ENCODE results near the gene FYB1. TPM values are rescaled to one million over a fixed set of nuclear protein-coding genes. Genes with fewer than 3 reads are reported as not detected.

The FYB1 gene
- total RNA-seq, 1 experiment from 2014 or later: 1.1 TPM

DNA sequence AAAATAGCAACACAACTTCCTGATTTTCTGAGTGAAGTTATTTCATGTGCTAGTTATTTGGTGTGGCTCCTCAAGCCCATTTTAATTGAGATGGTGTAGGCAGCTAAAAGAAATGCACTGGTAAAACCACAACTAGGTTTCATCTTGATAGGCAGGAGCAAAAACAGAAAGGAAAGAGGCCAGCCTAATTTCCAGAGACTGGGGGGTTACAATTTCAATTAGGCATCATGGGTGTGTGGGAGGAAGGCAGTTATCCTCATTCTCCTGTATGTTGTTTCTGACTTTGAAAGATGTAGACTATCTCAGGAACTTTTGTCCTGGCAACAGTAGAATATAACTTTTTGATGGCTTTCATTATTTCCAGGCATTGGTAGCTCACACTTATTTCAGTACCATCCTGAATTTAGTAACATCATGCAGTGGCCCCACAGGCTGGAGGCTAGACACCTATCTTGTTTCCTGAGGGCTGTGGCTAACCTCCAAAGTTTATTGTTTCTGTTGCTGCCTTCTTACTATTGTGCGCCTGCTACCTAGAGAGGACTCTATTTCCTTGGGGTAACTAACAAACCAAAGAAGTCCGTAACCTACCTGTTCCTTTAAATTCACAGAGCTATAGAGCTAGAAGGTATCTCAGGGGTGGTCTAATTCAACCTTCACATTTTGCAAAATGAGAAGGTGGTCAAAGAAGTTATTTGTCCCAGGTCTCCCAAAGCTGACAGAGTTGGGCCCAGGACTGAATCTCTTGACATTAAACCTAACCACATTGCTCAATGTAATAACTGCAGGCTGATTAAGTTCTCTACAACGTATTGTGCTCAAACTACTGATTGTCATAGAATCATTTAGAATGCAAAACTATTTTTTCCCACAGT, 42.4 kb downstream of the FYB1 start:
- DNase-seq: no peak
- no peaks in the 10 kb centered on the region for H3K79me2 ChIP-seq (ENCODE audit: low read length)
- intact Hi-C loops (cut with micrococcal nuclease): no loop called here
- H3K9me3 ChIP-seq (ENCODE audit: low read length): no peaks in the 10 kb centered on the region
- H3K4me1 ChIP-seq (ENCODE audit: insufficient read depth, low read length): peaks cover 11% of the 10 kb centered on the region
- BruUV-seq (replicated peaks): no TSS peak
- no peak overlapping the region for H3K4me2 ChIP-seq (ENCODE audit: low read length)
- ATAC-seq: no peak
- no peaks in the 10 kb centered on the region for H3K36me3 ChIP-seq (ENCODE audit: low read depth, low read length)
- ChIA-PET CTCF (no interaction called here), POLR2A (ENCODE audit: unreplicated experiment) (no interaction called here)
- TF ChIP-seq EZH2phosphoT487 (IDR thresholded peaks at IDR 0.05; ENCODE audit: borderline replicate concordance, low read length) (no peak), EZH2 (IDR thresholded peaks at IDR 0.05; ENCODE audit: low read length, unreplicated experiment) (no peak)
- TF ChIP-seq, protein P1, sequence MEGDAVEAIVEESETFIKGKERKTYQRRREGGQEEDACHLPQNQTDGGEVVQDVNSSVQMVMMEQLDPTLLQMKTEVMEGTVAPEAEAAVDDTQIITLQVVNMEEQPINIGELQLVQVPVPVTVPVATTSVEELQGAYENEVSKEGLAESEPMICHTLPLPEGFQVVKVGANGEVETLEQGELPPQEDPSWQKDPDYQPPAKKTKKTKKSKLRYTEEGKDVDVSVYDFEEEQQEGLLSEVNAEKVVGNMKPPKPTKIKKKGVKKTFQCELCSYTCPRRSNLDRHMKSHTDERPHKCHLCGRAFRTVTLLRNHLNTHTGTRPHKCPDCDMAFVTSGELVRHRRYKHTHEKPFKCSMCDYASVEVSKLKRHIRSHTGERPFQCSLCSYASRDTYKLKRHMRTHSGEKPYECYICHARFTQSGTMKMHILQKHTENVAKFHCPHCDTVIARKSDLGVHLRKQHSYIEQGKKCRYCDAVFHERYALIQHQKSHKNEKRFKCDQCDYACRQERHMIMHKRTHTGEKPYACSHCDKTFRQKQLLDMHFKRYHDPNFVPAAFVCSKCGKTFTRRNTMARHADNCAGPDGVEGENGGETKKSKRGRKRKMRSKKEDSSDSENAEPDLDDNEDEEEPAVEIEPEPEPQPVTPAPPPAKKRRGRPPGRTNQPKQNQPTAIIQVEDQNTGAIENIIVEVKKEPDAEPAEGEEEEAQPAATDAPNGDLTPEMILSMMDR (conservative IDR thresholded peaks at IDR 0.05; ENCODE audit: low read depth, low read length): no peak
- H3K27ac ChIP-seq (ENCODE audit: low read length): no peak overlapping the region
- no peak overlapping the region for H3K9ac ChIP-seq (ENCODE audit: low read length)
- H3F3A ChIP-seq (ENCODE audit: low read length, unreplicated experiment): no peaks in the 10 kb centered on the region
- H4K20me1 ChIP-seq (ENCODE audit: low read length): no peaks in the 10 kb centered on the region
- no peak overlapping the region for H2AFZ ChIP-seq (ENCODE audit: low read length)
- no peaks in the 10 kb centered on the region for H3K27me3 ChIP-seq (ENCODE audit: low read length)
- no peak overlapping the region for H3K4me3 ChIP-seq (ENCODE audit: low read length)
- no peaks in the 10 kb centered on the region for H3K9me2 ChIP-seq (replicated peaks; ENCODE audit: low read length)

DNA sequence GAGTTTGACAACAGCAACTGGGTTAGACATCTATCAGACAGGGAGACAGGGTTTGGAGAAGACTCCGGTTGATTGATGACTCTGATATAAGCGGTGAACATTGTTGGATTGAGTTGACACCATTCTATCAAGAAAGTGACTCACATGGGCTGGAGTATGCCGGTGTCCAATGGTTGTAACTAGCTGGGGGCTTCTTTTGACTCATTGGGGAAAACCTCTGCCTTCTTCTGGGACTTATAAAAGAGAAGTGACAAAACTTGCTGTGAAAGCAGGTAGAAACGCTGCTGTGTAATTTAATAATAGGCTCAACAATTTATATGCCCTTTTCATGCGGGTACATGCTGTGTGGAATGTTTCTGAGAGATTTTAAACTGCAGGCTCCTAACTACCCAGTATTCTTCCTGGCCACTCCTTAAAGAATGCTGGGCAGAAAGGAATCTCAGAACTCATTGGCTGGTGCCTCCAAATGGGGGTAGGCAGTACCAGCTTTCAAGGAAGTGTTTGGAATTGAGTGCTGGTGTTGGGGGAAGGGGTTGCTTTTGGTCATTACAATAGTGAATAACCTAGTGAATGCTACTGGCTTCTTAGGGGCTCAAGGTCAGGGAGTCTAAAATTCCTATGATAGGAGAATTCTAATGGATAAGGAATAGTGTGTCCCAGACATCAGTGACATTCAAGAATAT, 43.9 kb downstream of the FYB1 start:
- DNase-seq (no peak), ATAC-seq (no peak)
- Histone ChIP-seq H3K36me3 (ENCODE audit: low read depth, low read length) (no peaks in the 10 kb centered on the region), H3K4me3 (ENCODE audit: low read length) (no peak overlapping the region), H3K27me3 (ENCODE audit: low read length) (no peaks in the 10 kb centered on the region), H3K9me2 (replicated peaks; ENCODE audit: low read length) (no peaks in the 10 kb centered on the region), H3K9me3 (ENCODE audit: low read length) (no peaks in the 10 kb centered on the region), H3K27ac (ENCODE audit: low read length) (no peak overlapping the region), H3K4me2 (ENCODE audit: low read length) (no peak overlapping the region), H3F3A (ENCODE audit: low read length, unreplicated experiment) (no peaks in the 10 kb centered on the region), H3K9ac (ENCODE audit: low read length) (no peak overlapping the region), H3K79me2 (ENCODE audit: low read length) (no peaks in the 10 kb centered on the region), H2AFZ (ENCODE audit: low read length) (no peak overlapping the region), H3K4me1 (ENCODE audit: insufficient read depth, low read length) (peaks cover 11% of the 10 kb centered on the region), H4K20me1 (ENCODE audit: low read length) (no peaks in the 10 kb centered on the region)
- TF ChIP-seq EZH2 (IDR thresholded peaks at IDR 0.05; ENCODE audit: low read length, unreplicated experiment) (no peak), EZH2phosphoT487 (IDR thresholded peaks at IDR 0.05; ENCODE audit: borderline replicate concordance, low read length) (no peak)
- TF ChIP-seq, protein P1 (conservative IDR thresholded peaks at IDR 0.05; ENCODE audit: low read depth, low read length): no peak
- no TSS peak for BruUV-seq (replicated peaks)
- ChIA-PET POLR2A (ENCODE audit: unreplicated experiment) (no interaction called here), CTCF (no interaction called here)
- intact Hi-C loops (cut with micrococcal nuclease): no loop called here

DNA sequence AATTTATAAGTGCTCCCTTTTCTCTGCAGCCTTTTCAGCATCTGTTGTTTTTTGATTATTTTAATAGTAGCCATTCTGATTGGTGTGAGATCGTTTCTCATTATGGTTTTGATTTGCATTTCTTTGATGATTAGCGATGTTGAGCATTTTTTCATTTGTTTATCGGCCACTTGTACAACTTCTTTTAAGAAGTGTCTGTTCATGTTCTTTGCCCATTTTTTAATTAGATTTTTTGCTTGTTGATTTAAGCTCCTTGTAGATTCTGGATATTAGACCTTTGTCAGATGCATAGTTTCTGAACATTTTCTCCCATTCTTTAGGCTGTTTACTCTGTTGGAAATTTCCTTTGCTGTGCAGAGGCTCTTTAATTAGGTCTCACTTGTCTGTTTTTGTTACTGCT, 46.3 kb downstream of the FYB1 start:
- H3K9me2 ChIP-seq (replicated peaks; ENCODE audit: low read length): no peaks in the 10 kb centered on the region
- no peaks in the 10 kb centered on the region for H3K9me3 ChIP-seq (ENCODE audit: low read length)
- no peaks in the 10 kb centered on the region for H3K36me3 ChIP-seq (ENCODE audit: low read depth, low read length)
- no peak overlapping the region for H3K4me2 ChIP-seq (ENCODE audit: low read length)
- no peak overlapping the region for H3K27ac ChIP-seq (ENCODE audit: low read length)
- peaks cover 7% of the 10 kb centered on the region for H3K4me1 ChIP-seq (ENCODE audit: insufficient read depth, low read length)
- DNase-seq (no peak), ATAC-seq (no peak)
- CTCF ChIA-PET: no interaction called here
- H2AFZ ChIP-seq (ENCODE audit: low read length): no peak overlapping the region
- intact Hi-C loops (cut with micrococcal nuclease): no loop called here
- H3K9ac ChIP-seq (ENCODE audit: low read length): no peak overlapping the region
- H3K79me2 ChIP-seq (ENCODE audit: low read length): no peaks in the 10 kb centered on the region
- H3K27me3 ChIP-seq (ENCODE audit: low read length): no peaks in the 10 kb centered on the region
- no peaks in the 10 kb centered on the region for H3F3A ChIP-seq (ENCODE audit: low read length, unreplicated experiment)
- TF ChIP-seq EZH2phosphoT487 (IDR thresholded peaks at IDR 0.05; ENCODE audit: borderline replicate concordance, low read length) (no peak), EZH2 (IDR thresholded peaks at IDR 0.05; ENCODE audit: low read length, unreplicated experiment) (no peak)
- TF ChIP-seq, protein P1 (conservative IDR thresholded peaks at IDR 0.05; ENCODE audit: low read depth, low read length): no peak
- no peak overlapping the region for H3K4me3 ChIP-seq (ENCODE audit: low read length)
- H4K20me1 ChIP-seq (ENCODE audit: low read length): no peaks in the 10 kb centered on the region
- no TSS peak for BruUV-seq (replicated peaks)
- POLR2A ChIA-PET (ENCODE audit: unreplicated experiment): no interaction called here

Data from PC-3 (cell line).